Adrenal gland (tissue), 5 donors: ENCODE measurements around the gene ABCG2.

ENCODE experiments used
- CTCF ChIP-seq, 6 experiments: fragments of 450-650 bp in 4 of 6; fragments of 200-600 bp in 2 of 6; sonication (generic) in 1 of 6; IDR thresholded peaks; 1 replicate in 5 of 6; 2 replicates in 1 of 6; pipeline versions ENCODE4 v1.5.1 to v1.8.0; 2016 to 2021; ENCODE audit warnings: antibody characterized with exemption in 6 of 6, mild to moderate bottlenecking in 2 of 6, moderate library complexity in 1 of 6
- POLR2A ChIP-seq, 2 donors: fragments of 450-650 bp; IDR thresholded peaks; one replicate each; pipeline ENCODE4 v1.6.1; 2017; ENCODE audit warnings: antibody characterized with exemption in 2 of 2, mild to moderate bottlenecking in 2 of 2, moderate library complexity in 1 of 2
- donor health status: DM: no; HTN: no; CAD: no.

- TF ChIP-seq CTCF (IDR thresholded peaks at IDR 0.05) (no peak), POLR2A (IDR thresholded peaks at IDR 0.05) (no peak)
Observed at GRCh38 chr4:88102026-88102425, 56.4 kb downstream of the ABCG2 start.
